GM20431 (cell line): ENCODE measurements around the gene OPA3.
"Not testable (repeated sequence)": the region's sequence is repeated elsewhere in the genome, so short reads cannot be mapped to it uniquely, and the experiment has no call there.

Experiments used
- in situ Hi-C: fragments of 300-500 bp; cut with MseI, MboI; formaldehyde crosslinking; loops from one replicate; pipeline ENCODE4 v1.15.0; 2020; ENCODE audit warnings: low sequenced_read_pairs; ENCODE audit not compliant: unreplicated experiment

Gene OPA3

GRCh38 chr19:45584332-45585157 lies at the start of gene OPA3:
OPA3 (minus strand) TSS chr19:45584802; CDS start chr19:45584764, 38 bp downstream.
- in situ Hi-C loops, result no loop called here

- in situ Hi-C loops, result no loop called here
Observed at GRCh38 chr19:45632468-45633196, 48.0 kb upstream of the OPA3 start.

GRCh38 chr19:45630463-45630862 lies 45.9 kb upstream of the OPA3 start:
- in situ Hi-C loops, result no loop called here

GRCh38 chr19:45629704-45630103 lies 45.1 kb upstream of the OPA3 start:
- in situ Hi-C loops, result no loop called here

GRCh38 chr19:45628219-45628618 lies 43.6 kb upstream of the OPA3 start:
- in situ Hi-C loops, result not testable (repeated sequence)

GRCh38 chr19:45623984-45624383 lies 39.4 kb upstream of the OPA3 start:
- in situ Hi-C loops, result no loop called here

- in situ Hi-C loops, result no loop called here
Observed at GRCh38 chr19:45621976-45622503, 37.4 kb upstream of the OPA3 start.

GRCh38 chr19:45621389-45621788 lies 36.8 kb upstream of the OPA3 start:
- in situ Hi-C loops, result no loop called here

GRCh38 chr19:45616704-45617017 lies 32.1 kb upstream of the OPA3 start:
- in situ Hi-C loops, result no loop called here

GRCh38 chr19:45615795-45616703 lies 31.4 kb upstream of the OPA3 start:
- in situ Hi-C loops, result no loop called here

GRCh38 chr19:45615056-45615455 lies 30.5 kb upstream of the OPA3 start:
- in situ Hi-C loops, result not testable (repeated sequence)

- in situ Hi-C loops, result no loop called here
Observed at GRCh38 chr19:45613926-45614725, 29.5 kb upstream of the OPA3 start.

GRCh38 chr19:45608948-45609347 lies 24.3 kb upstream of the OPA3 start:
- in situ Hi-C loops, result no loop called here

GRCh38 chr19:45607071-45608029 lies 22.7 kb upstream of the OPA3 start:
- in situ Hi-C loops, result no loop called here

GRCh38 chr19:45601524-45602374 lies 17.1 kb upstream of the OPA3 start, which contains the start of gene GPR4:
GPR4 (minus strand) TSS chr19:45602212; CDS start chr19:45591866, 10,346 bp downstream.
- in situ Hi-C loops, result no loop called here

- in situ Hi-C loops, result no loop called here
Observed at GRCh38 chr19:45601115-45601514, 16.5 kb upstream of the OPA3 start.

- in situ Hi-C loops, result no loop called here
Observed at GRCh38 chr19:45600340-45600885, 15.8 kb upstream of the OPA3 start.
